SK-N-MC (cell line): ENCODE measurements around the gene KRT5.

ENCODE experiments used
- DNase-seq: peaks from one replicate; pipeline ENCODE4 v3.0.0-alpha.2; 2011; ENCODE audit warnings: low read depth, low spot score
- H3K27ac ChIP-seq: fragments of 200-600 bp; sonication (generic); 2 replicates; pipeline ENCODE4 v1.5.1; 2016; ENCODE audit warnings: mixed run types
- H3K36me3 ChIP-seq: fragments of 200-600 bp; sonication (generic); 2 replicates; pipeline ENCODE4 v1.6.1; 2017; ENCODE audit warnings: antibody characterized with exemption, low read length, mixed read lengths; ENCODE audit not compliant: insufficient read depth
- H3K4me3 ChIP-seq: fragments of 200-600 bp; sonication (generic); 2 replicates; pipeline ENCODE4 v1.5.1; 2016
- H3K9ac ChIP-seq: fragments of 200-600 bp; sonication (generic); 2 replicates; pipeline ENCODE4 v1.8.0; 2017; ENCODE audit warnings: mixed run types, mixed read lengths; ENCODE audit not compliant: insufficient read length
- H3K9me3 ChIP-seq: fragments of 200-600 bp; sonication (generic); 2 replicates; pipeline ENCODE4 v1.6.1; 2017; ENCODE audit warnings: low read depth, mild to moderate bottlenecking, antibody characterized with exemption, low read length, moderate library complexity, mixed read lengths
- EZH2 ChIP-seq: fragments of 200-600 bp; sonication (generic); IDR thresholded peaks from one replicate; pipeline ENCODE4 v1.6.1; 2017; ENCODE audit warnings: antibody characterized with exemption
- FOXP2 ChIP-seq: optimal IDR thresholded peaks from 2 replicates; pipeline ENCODE3; 2011; ENCODE audit warnings: mild to moderate bottlenecking, moderate library complexity; ENCODE audit not compliant: insufficient read depth; ENCODE audit errors: extremely low read length, control extremely low read depth
- POLR2AphosphoS5 ChIP-seq: IDR thresholded peaks from 2 replicates; pipeline ENCODE4 v1.6.1; 2012; ENCODE audit warnings: mild to moderate bottlenecking, low read depth, low read length, borderline replicate concordance

The KRT5 gene

DNA sequence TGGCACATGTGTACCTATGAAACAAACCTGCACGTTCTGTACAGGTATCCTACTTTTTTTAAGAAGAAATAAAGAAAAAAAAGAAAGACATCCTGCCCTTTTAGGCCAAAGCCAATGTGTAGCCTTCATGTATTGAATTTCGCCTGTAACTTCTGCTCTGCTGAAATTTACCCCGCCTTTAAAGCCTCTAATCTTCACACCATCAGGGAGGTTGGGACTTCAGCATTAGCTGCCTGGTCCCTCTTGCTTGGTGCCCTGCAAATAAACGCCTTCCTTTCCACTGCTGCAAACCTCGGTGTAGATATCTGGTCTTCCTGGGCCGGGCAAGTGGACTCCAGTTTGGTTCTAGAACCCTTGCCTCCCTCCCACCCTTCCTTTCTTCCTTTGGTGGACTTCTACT lies 35.4 kb upstream of the KRT5 start:
- H3K9ac ChIP-seq: no peak overlapping the region
- no peaks in the 10 kb centered on the region for H3K36me3 ChIP-seq
- no peak overlapping the region for H3K4me3 ChIP-seq
- TF ChIP-seq EZH2 (no peak), POLR2AphosphoS5 (no peak), FOXP2 (no peak)
- DNase-seq: no peak
- no peaks in the 10 kb centered on the region for H3K9me3 ChIP-seq
- no peak overlapping the region for H3K27ac ChIP-seq

GRCh38 chr12:52552681-52553195 lies 32.5 kb upstream of the KRT5 start, which contains the start of gene KRT71:
Gene KRT71 (minus strand): TSS chr12:52553145. CDS start chr12:52553077, 68 bp downstream.
- Histone ChIP-seq H3K9me3 (no peaks in the 10 kb centered on the region), H3K4me3 (no peak within 1 kb of the TSS), H3K36me3 (no peaks in the 10 kb centered on the region), H3K9ac (no peak within 1 kb of the TSS), H3K27ac (no peak within 1 kb of the TSS)
- DNase-seq: no peak
- no peak for TF ChIP-seq EZH2
- TF ChIP-seq POLR2AphosphoS5: no peak
- TF ChIP-seq FOXP2: no peak

GRCh38 chr12:52552055-52552454 lies 31.9 kb upstream of the KRT5 start:
- H3K4me3 ChIP-seq: no peak overlapping the region
- H3K9me3 ChIP-seq: no peaks in the 10 kb centered on the region
- DNase-seq: no peak
- no peaks in the 10 kb centered on the region for H3K36me3 ChIP-seq
- no peak overlapping the region for H3K27ac ChIP-seq
- no peak overlapping the region for H3K9ac ChIP-seq
- no peak for TF ChIP-seq POLR2AphosphoS5
- no peak for TF ChIP-seq FOXP2
- no peak for TF ChIP-seq EZH2

GRCh38 chr12:52551216-52551865 lies 31.1 kb upstream of the KRT5 start:
- no peak for DNase-seq

GRCh38 chr12:52546126-52546525 lies 25.9 kb upstream of the KRT5 start:
- Histone ChIP-seq H3K9ac (no peak overlapping the region), H3K4me3 (no peak overlapping the region), H3K36me3 (no peaks in the 10 kb centered on the region), H3K27ac (no peak overlapping the region), H3K9me3 (no peaks in the 10 kb centered on the region)
- DNase-seq: no peak
- TF ChIP-seq EZH2: no peak
- no peak for TF ChIP-seq POLR2AphosphoS5

More at GRCh38 chr12:52551216-52551865, 31.1 kb upstream of the KRT5 start:
- Histone ChIP-seq H3K36me3 (no peaks in the 10 kb centered on the region), H3K4me3 (no peak overlapping the region), H3K9ac (no peak overlapping the region), H3K27ac (no peak overlapping the region), H3K9me3 (no peaks in the 10 kb centered on the region)
- TF ChIP-seq EZH2 (no peak), POLR2AphosphoS5 (no peak), FOXP2 (no peak)

- Histone ChIP-seq H3K36me3 (no peaks in the 10 kb centered on the region), H3K27ac (no peak overlapping the region), H3K4me3 (no peak overlapping the region), H3K9ac (no peak overlapping the region), H3K9me3 (no peaks in the 10 kb centered on the region)
- TF ChIP-seq FOXP2 (no peak), POLR2AphosphoS5 (no peak), EZH2 (no peak)
- DNase-seq: no peak
Observed at GRCh38 chr12:52543985-52544883, 24.0 kb upstream of the KRT5 start.

DNA sequence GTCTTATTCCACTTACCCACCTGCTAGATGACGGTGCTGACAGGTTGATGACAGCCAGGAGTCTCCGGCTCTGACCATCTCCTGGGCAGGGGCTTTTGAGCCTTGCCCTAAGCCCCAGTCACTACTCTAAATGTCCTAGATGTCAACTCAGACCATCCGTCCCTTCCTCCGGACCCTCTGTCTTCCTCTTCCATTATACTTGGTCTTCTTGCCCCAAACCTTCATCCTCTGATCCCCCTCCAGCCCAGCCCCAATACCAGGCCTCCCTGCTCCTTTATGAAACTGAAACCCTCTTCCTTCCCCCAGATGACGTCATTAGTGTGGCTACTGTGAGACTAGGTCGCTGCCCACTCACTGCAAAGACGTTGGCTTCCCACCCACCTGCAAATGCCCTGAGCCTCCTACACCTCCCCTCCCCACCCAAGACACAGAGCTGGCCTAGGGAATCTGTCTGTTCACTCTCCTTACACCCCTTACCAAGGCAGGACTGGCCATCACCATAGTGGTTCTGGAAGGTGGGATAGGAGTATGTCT lies 22.7 kb upstream of the KRT5 start:
- Histone ChIP-seq H3K27ac (no peak overlapping the region), H3K4me3 (no peak overlapping the region), H3K9me3 (no peaks in the 10 kb centered on the region), H3K9ac (no peak overlapping the region), H3K36me3 (no peaks in the 10 kb centered on the region)
- TF ChIP-seq FOXP2 (no peak), POLR2AphosphoS5 (no peak), EZH2 (no peak)
- DNase-seq: no peak

- TF ChIP-seq POLR2AphosphoS5: no peak
- TF ChIP-seq EZH2: no peak
- no peak for TF ChIP-seq FOXP2
- Histone ChIP-seq H3K9me3 (no peaks in the 10 kb centered on the region), H3K4me3 (no peak overlapping the region), H3K36me3 (no peaks in the 10 kb centered on the region), H3K9ac (no peak overlapping the region), H3K27ac (no peak overlapping the region)
- DNase-seq: no peak
Observed at GRCh38 chr12:52542157-52542556, 22.0 kb upstream of the KRT5 start.
